ENCODE measurements around the gene WDR76.
A peak's percentile ranks its signal among the peaks of the same experiment; 100 is the strongest.

DNA sequence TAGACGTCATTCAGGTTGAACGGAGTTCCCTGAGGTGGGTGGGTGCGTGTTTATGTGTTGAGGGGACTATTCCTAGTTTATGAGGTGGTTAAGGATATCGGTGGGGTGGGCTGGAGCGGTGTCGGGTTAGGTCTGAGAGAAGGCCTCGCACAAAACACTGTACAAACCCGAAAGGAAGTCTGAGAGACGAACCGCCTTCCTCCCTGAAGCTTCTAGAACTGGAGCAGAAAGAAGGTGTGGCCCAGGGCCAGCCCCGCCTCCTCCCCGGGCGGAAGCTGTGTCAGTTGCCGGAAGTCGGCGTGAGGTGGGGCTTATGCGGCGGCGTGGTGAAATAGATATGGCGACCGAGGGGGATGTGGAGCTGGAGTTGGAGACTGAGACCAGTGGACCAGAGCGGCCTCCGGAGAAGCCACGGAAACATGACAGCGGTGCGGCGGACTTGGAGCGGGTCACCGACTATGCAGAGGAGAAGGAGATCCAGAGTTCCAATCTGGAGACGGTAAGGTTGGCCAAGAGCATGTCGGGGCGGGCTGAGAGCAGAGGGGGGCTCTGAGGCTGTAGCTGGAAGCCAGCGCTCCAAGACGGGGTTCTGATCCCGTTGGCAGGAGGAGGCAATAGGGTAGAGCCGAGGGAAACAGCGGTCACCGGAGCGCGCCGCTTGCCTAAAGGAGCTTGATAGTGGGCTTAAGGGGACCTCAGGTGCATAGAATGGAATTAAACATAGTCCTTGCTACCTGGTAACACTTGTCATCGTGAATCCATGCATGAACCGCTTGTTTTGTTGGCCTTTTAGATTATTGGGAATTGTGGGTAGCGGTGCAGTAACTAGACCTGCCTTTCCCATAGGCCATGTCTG is 26.3 kb upstream of the WDR76 start, which contains the start of gene HYPK:
- TF ChIP-seq, protein P1, sequence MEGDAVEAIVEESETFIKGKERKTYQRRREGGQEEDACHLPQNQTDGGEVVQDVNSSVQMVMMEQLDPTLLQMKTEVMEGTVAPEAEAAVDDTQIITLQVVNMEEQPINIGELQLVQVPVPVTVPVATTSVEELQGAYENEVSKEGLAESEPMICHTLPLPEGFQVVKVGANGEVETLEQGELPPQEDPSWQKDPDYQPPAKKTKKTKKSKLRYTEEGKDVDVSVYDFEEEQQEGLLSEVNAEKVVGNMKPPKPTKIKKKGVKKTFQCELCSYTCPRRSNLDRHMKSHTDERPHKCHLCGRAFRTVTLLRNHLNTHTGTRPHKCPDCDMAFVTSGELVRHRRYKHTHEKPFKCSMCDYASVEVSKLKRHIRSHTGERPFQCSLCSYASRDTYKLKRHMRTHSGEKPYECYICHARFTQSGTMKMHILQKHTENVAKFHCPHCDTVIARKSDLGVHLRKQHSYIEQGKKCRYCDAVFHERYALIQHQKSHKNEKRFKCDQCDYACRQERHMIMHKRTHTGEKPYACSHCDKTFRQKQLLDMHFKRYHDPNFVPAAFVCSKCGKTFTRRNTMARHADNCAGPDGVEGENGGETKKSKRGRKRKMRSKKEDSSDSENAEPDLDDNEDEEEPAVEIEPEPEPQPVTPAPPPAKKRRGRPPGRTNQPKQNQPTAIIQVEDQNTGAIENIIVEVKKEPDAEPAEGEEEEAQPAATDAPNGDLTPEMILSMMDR (IDR thresholded peaks at IDR 0.05) = no peak
- peak; percentile 47 to 89 (median 86) for TF ChIP-seq POLR2A (IDR thresholded peaks at IDR 0.05)
